Omental fat pad (tissue), 4 donors: ENCODE results near the gene IVNS1ABP. TPM values are rescaled to one million over a fixed set of nuclear protein-coding genes. Genes with fewer than 3 reads are reported as not detected.

Source experiments
- ATAC-seq: fragments of 150-250 bp; one replicate; pipeline ENCODE4 v1.9.1; 2016; ENCODE audit warnings: mild to moderate bottlenecking, moderate library complexity; ENCODE audit not compliant: low FRiP score
- DNase-seq: peaks from one replicate; pipeline ENCODE4 v3.0.0-alpha.2; 2019; ENCODE audit warnings: low spot score
- total RNA-seq, 4 donors: library from RNA; depleted of rRNA; stranded (reverse); fragments of >200 nt; gene quantifications; one replicate each; pipeline ENCODE4 v1.1.0, GENCODE V29; 2016
- TF ChIP-seq, protein P1 (sequence below), 3 donors: fragments of 450-650 bp; IDR thresholded peaks; one replicate each; pipeline ENCODE4 v1.5.1; 2016 to 2017; ENCODE audit warnings: antibody characterized with exemption in 3 of 3, mild to moderate bottlenecking in 3 of 3, moderate library complexity in 2 of 3

The IVNS1ABP gene
- total RNA-seq, 4 donors from 2014 or later, result 68.5 to 152 (median 99.2) TPM

DNA sequence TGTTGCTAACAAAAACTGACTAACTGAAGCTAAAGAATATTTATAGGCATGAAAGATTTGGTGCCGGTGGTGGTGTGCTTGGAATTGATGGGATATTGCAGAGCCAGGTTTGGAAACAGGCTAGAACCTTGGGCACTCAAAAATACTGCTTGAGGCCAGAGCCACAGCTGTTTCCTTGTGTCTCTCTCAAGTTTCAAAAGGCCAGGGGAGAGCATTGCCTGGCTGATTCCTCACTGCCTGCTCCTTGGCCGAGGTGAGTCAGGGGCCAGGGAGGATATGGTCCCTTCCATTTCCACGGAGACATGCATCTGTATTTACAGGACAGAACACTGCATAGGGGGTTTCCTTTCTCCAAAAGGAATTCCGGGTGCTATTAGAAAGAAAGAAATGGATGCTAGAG lies 36.1 kb upstream of the IVNS1ABP start:
- ATAC-seq (no peak), DNase-seq (no peak)
- TF ChIP-seq, protein P1, sequence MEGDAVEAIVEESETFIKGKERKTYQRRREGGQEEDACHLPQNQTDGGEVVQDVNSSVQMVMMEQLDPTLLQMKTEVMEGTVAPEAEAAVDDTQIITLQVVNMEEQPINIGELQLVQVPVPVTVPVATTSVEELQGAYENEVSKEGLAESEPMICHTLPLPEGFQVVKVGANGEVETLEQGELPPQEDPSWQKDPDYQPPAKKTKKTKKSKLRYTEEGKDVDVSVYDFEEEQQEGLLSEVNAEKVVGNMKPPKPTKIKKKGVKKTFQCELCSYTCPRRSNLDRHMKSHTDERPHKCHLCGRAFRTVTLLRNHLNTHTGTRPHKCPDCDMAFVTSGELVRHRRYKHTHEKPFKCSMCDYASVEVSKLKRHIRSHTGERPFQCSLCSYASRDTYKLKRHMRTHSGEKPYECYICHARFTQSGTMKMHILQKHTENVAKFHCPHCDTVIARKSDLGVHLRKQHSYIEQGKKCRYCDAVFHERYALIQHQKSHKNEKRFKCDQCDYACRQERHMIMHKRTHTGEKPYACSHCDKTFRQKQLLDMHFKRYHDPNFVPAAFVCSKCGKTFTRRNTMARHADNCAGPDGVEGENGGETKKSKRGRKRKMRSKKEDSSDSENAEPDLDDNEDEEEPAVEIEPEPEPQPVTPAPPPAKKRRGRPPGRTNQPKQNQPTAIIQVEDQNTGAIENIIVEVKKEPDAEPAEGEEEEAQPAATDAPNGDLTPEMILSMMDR (IDR thresholded peaks at IDR 0.05), result no peak

DNA sequence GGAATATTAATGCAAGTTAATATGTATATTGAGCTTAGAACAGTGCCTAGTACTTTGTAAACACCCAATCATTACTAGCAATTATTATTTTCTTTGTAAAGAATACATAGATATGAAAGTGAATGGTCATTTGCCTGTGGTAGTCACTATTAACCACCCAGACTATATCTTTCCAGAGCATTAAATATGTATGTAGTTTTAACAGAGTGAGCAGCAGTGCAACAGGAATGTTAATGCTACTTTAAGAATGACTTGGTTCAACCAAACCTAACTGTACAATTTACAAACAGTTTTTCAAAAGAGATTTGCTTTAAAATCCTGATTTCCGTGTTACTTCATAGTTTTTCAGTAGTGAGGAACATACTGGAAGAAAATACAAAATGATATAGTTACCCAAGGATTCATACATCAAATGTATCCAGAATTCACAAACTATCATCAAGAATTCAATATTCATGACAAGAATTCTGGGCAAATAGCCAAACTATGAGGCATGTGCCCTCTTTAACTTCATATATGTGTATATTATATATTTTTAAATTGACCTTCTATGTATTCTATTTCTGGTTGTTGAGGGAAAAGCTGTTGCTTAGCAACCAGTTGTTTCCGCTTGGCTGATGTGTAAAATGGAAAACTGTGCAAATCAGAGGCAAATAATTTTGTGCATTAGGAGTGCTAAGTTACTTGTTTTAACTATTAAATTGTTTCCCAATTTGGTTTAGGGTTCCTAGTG lies 34.9 kb upstream of the IVNS1ABP start:
- TF ChIP-seq, protein P1 (IDR thresholded peaks at IDR 0.05), result no peak
- ATAC-seq, result no peak
- DNase-seq, result no peak

DNA sequence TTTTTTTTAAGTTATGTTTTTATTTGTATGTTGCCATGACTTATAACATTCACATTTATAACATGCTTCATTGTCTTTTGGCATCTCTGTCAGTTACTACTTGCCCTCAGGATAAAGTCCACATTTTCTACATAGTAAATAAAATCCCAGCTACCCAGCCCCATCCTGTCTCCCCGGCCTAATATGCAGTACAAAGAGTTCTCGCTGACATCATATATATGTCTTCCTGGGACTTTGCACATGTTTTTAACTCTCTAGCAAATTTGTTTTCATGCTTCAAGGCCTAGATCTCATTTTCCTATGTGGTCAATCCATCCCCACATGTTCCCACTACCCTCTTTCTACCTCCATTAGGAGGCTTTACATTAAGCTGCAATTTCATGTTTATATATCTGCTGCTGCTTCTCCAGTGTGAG lies 33.0 kb upstream of the IVNS1ABP start:
- no peak for DNase-seq
- TF ChIP-seq, protein P1 (IDR thresholded peaks at IDR 0.05), result no peak
- ATAC-seq, result no peak

DNA sequence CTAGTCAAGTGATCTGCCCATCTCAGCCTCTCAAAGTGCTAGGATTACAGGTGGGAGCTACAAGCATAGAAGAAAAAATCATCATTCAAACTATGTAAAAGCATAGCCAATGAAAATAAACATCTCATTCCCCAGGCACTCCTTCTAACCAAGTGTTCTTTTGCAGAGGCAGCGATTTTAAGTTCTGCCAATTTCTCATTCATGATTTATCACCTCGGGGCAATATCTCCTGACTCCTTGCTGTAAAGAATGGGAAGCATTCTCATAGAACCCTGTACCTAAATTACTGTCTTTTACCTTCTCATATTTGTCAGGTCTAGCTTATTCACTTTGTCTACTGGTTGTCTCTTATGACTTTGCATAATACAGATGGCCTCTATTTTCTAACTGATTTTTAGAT lies 32.5 kb upstream of the IVNS1ABP start:
- TF ChIP-seq, protein P1 (IDR thresholded peaks at IDR 0.05), result no peak

DNA sequence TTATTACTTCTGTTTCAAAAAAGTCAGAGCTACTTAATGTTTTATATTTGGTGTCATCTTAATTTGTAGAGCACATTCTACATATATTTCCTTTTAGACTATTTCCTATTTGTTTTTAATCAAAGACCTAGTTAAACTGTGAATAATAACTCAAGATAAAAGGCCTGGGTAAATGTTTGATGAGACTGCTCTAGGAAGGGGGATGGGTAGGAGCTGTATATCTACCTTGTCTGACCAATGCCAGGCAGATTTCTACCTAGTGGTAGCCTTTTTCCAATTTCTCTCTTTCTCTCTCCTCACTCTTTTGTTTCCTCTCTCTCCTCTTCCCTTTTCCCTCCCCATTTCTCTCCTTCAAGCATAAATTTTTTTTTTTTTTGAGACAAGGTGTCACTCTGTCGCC lies 31.9 kb upstream of the IVNS1ABP start:
- TF ChIP-seq, protein P1 (IDR thresholded peaks at IDR 0.05), result no peak
- no peak for ATAC-seq
- DNase-seq, result no peak

More for the DNA sequence above, 32.5 kb upstream of the IVNS1ABP start:
- DNase-seq (no peak), ATAC-seq (no peak)

DNA sequence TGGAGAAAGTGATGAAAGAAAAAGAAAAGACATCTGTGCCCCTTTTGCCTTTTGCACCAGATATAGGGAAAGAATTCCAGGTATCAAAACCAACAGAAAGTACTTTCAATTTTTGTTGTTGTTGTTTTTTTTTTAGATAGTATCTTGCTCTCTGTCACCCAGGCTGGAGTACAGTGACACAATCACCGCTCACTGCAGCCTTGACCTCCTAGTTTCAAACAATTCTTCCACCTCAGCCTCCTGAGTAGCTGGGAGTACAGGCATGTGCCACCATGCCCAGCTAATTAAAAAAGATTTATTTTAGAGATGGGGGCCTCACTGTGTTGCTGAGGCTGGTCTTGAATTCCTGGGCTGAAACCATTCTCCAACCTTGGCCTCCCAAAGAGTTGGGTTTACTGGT lies 31.3 kb upstream of the IVNS1ABP start:
- no peak for ATAC-seq
- TF ChIP-seq, protein P1 (IDR thresholded peaks at IDR 0.05), result no peak
- DNase-seq, result no peak
